ENCODE results near the gene MPC2. TPM values are rescaled to one million over a fixed set of nuclear protein-coding genes. Genes with fewer than 3 reads are reported as not detected.

MPC2 gene
- total RNA-seq, 4 donors from 2014 or later, result 21.5 to 127 (median 38.5) TPM

GRCh38 chr1:167964646-167965045 is 27.8 kb upstream of the MPC2 start:
- DNase-seq, result no peak
- intact Hi-C loops (cut with DNase I; ENCODE audit: low total_unique reads), result no loop called here
- no peaks in the 10 kb centered on the region for H3K9me3 ChIP-seq
- H3K4me1 ChIP-seq, result no peaks in the 10 kb centered on the region
- no peaks in the 10 kb centered on the region for H3K27me3 ChIP-seq
- H3K4me3 ChIP-seq, result no peak overlapping the region
- no peak overlapping the region for H3K27ac ChIP-seq
- TF ChIP-seq POLR2A (IDR thresholded peaks at IDR 0.05) (no peak), CTCF (IDR thresholded peaks at IDR 0.05) (no peak)
- H3K36me3 ChIP-seq, result no peaks in the 10 kb centered on the region

GRCh38 chr1:167957710-167958109 is 20.8 kb upstream of the MPC2 start:
- intact Hi-C loops (cut with DNase I; ENCODE audit: low total_unique reads), result no loop called here
- Histone ChIP-seq H3K27me3 (no peaks in the 10 kb centered on the region), H3K4me1 (peaks cover 0 to 3% of the 10 kb centered on the region in 2 donors), H3K27ac (no peak overlapping the region), H3K9me3 (no peaks in the 10 kb centered on the region), H3K36me3 (no peaks in the 10 kb centered on the region), H3K4me3 (no peak overlapping the region)
- no peak for TF ChIP-seq POLR2A (IDR thresholded peaks at IDR 0.05)
- no peak for TF ChIP-seq CTCF (IDR thresholded peaks at IDR 0.05)
- DNase-seq, result no peak

- H3K9me3 ChIP-seq, result no peaks in the 10 kb centered on the region
- no peak overlapping the region for H3K27ac ChIP-seq
- H3K36me3 ChIP-seq, result no peaks in the 10 kb centered on the region
- no peak for DNase-seq
- peaks cover 0 to 3% of the 10 kb centered on the region in 2 donors for H3K4me1 ChIP-seq
- no peak overlapping the region for H3K4me3 ChIP-seq
- TF ChIP-seq POLR2A (IDR thresholded peaks at IDR 0.05) (no peak), CTCF (IDR thresholded peaks at IDR 0.05) (no peak)
- no peaks in the 10 kb centered on the region for H3K27me3 ChIP-seq
- intact Hi-C loops (cut with DNase I; ENCODE audit: low total_unique reads), result no loop called here
Observed at GRCh38 chr1:167955915-167956314, 19.0 kb upstream of the MPC2 start.

- Histone ChIP-seq H3K4me1 (no peaks in the 10 kb centered on the region), H3K27ac (no peak overlapping the region), H3K9me3 (no peaks in the 10 kb centered on the region), H3K4me3 (no peak overlapping the region), H3K27me3 (no peaks in the 10 kb centered on the region), H3K36me3 (no peaks in the 10 kb centered on the region)
- TF ChIP-seq POLR2A (IDR thresholded peaks at IDR 0.05) (no peak), CTCF (IDR thresholded peaks at IDR 0.05) (no peak)
- intact Hi-C loops (cut with DNase I; ENCODE audit: low total_unique reads), result no loop called here
- no peak for DNase-seq
Observed at GRCh38 chr1:167950569-167950968, 13.7 kb upstream of the MPC2 start.

- Histone ChIP-seq H3K36me3 (no peaks in the 10 kb centered on the region), H3K27ac (no peak overlapping the region), H3K4me3 (no peak overlapping the region), H3K4me1 (no peaks in the 10 kb centered on the region), H3K27me3 (no peaks in the 10 kb centered on the region), H3K9me3 (no peaks in the 10 kb centered on the region)
- no peak for DNase-seq
- TF ChIP-seq POLR2A (IDR thresholded peaks at IDR 0.05) (no peak), CTCF (IDR thresholded peaks at IDR 0.05) (no peak)
- intact Hi-C loops (cut with DNase I; ENCODE audit: low total_unique reads), result no loop called here
Observed at GRCh38 chr1:167949785-167950184, 12.9 kb upstream of the MPC2 start.

All from uterus (tissue), 4 donors.